Ovary (tissue), 9 donors: ENCODE measurements around the gene TRIM63. TPM values are rescaled to one million over a fixed set of nuclear protein-coding genes. Genes with fewer than 3 reads are reported as not detected.
"Not testable (repeated sequence)": the region's sequence is repeated elsewhere in the genome, so short reads cannot be mapped to it uniquely, and the experiment has no call there.

ENCODE experiments used
- DNase-seq, 5 donors: peaks; one replicate each; pipeline ENCODE4 v3.0.0-alpha.2; 2019 to 2020
- H3K27ac ChIP-seq, 2 donors: fragments of 200-600 bp; one replicate each; pipeline versions ENCODE4 v1.5.1 to v1.8.0; 2019 to 2022
- H3K27me3 ChIP-seq: fragments of 200-600 bp; one replicate; pipeline ENCODE4 v1.8.0; 2022
- H3K36me3 ChIP-seq: fragments of 200-600 bp; sonication (generic); one replicate; pipeline ENCODE4 v1.5.1; 2019
- H3K4me1 ChIP-seq: one replicate; pipeline ENCODE4 v1.8.1; 2013; ENCODE audit warnings: mild to moderate bottlenecking, moderate library complexity; ENCODE audit not compliant: insufficient read depth
- H3K4me3 ChIP-seq: fragments of 200-600 bp; sonication (generic); one replicate; pipeline ENCODE4 v1.5.1; 2017
- H3K9me3 ChIP-seq, 2 donors: fragments of 200-600 bp in 1 of 2; sonication (generic) in 1 of 2; one replicate each; pipeline versions ENCODE4 v1.5.1 to v1.8.1; 2013 to 2019; ENCODE audit warnings: mild to moderate bottlenecking in 1 of 2, moderate library complexity in 1 of 2
- CTCF ChIP-seq, 3 donors: fragments of 450-650 bp in 2 of 3; fragments of 200-600 bp in 1 of 3; IDR thresholded peaks; one replicate each; pipeline versions ENCODE4 v1.5.1 to v1.8.0; 2016 to 2022; ENCODE audit warnings: antibody characterized with exemption in 3 of 3, mild to moderate bottlenecking in 1 of 3
- EP300 ChIP-seq: sonication (generic); formaldehyde crosslinking; IDR thresholded peaks from one replicate; pipeline ENCODE4 v1.6.1; 2017; ENCODE audit warnings: antibody characterized with exemption
- POLR2A ChIP-seq: fragments of 450-650 bp; IDR thresholded peaks from one replicate; pipeline ENCODE4 v1.6.1; 2017; ENCODE audit warnings: antibody characterized with exemption, mild to moderate bottlenecking, moderate library complexity
- WGBS, 3 donors: extraction: QIAGEN DNeasy Blood & Tissue Kit in 1 of 3; methylation state at CpG; one replicate each; pipeline versions ENCODE4 v1.1.5 to v1.1.7; 2013 to 2017; 5-methylcytosine and 5-hydroxymethylcytosine counted together
- intact Hi-C, 4 donors: fragments of 100-400 bp; cut with DNase I; formaldehyde crosslinking; loops; one replicate each; pipeline versions ENCODE4 v1.11.0 to v1.15.1; 2022 to 2023
- polyA plus RNA-seq, 2 donors: library from polyadenylated mRNA; stranded (reverse); fragments of 200-250 nt in 1 of 2; fragments of 350-450 nt in 1 of 2; fragmentation: Illumina TruSeq in 1 of 2; extraction: RNeasy Lipid Tissue Mini Kit (QIAGEN cat#74804) in 1 of 2; gene quantifications; one replicate each; pipeline ENCODE4 v1.2.3, GENCODE V29; 2013 to 2014
- total RNA-seq, 7 donors: library from RNA; depleted of rRNA in 2 of 7; stranded (reverse); fragments of >200 nt in 2 of 7; fragmentation: NEBNext Ultra II Directional in 3 of 7; extraction: Animal tissue kit (Norgen Biotek cat#: 25700) in 3 of 7; gene quantifications; one replicate each; pipeline versions ENCODE4 v1.1.0 to v1.2.4, GENCODE V29; 2016 to 2023
- donor health status: DM: no; HTN: no; CAD: no; lungs with moderate emphysema.
- donor health status: DM: no; HTN: no; CAD: no.
- donor health status: Bipolar disorder and iron deficiency.
- donor health status: DM: yes; HTN: yes; CAD: no.
- donor health status: DM: no; HTN: no; CAD: no.
- donor health status: DM: yes; HTN: yes; CAD: no.

Gene TRIM63
- total and polyA plus RNA-seq, 9 donors: 0.06 to 1.6 (median 0.20) TPM; not detected in 5

- no peaks in the 10 kb centered on the region for H3K27me3 ChIP-seq
- intact Hi-C loops: loop anchor here (5.0 to 10.0 kb wide), 4 partner anchors 45 to 223 kb away; partner anchors contain the start of gene FAM110D (in 1 of the 4)
- 60 to 68% (median 61%) methylated on average over 3 of the region's 3 CpGs for WGBS, 3 donors
- TF ChIP-seq CTCF (IDR thresholded peaks at IDR 0.05) (no peak), EP300 (no peak), POLR2A (no peak)
- no peak overlapping the region for H3K4me3 ChIP-seq
- no peak overlapping the region for H3K27ac ChIP-seq
- H3K4me1 ChIP-seq: no peaks in the 10 kb centered on the region
- no peak for DNase-seq
- no peaks in the 10 kb centered on the region for H3K36me3 ChIP-seq
- H3K9me3 ChIP-seq: no peaks in the 10 kb centered on the region
Measured at GRCh38 chr1:26102119-26102518, 34.7 kb upstream of the TRIM63 start.

GRCh38 chr1:26100204-26100603 is 32.8 kb upstream of the TRIM63 start:
- H3K4me3 ChIP-seq, H3K9me3 ChIP-seq, DNase-seq, H3K27ac ChIP-seq, H3K27me3 ChIP-seq, H3K4me1 ChIP-seq, H3K36me3 ChIP-seq: not testable (repeated sequence)
- WGBS, 3 donors: 68 to 76% (median 70%) methylated on average over 10 of the region's 10 CpGs
- intact Hi-C loops: loop anchor here (5.0 to 10.0 kb wide), 4 partner anchors 47 to 225 kb away; partner anchors contain the start of gene FAM110D (in 1 of the 4)

GRCh38 chr1:26099780-26100179 is 32.4 kb upstream of the TRIM63 start:
- Histone ChIP-seq H3K27ac (no peak overlapping the region), H3K4me1 (no peaks in the 10 kb centered on the region), H3K4me3 (no peak overlapping the region), H3K27me3 (no peaks in the 10 kb centered on the region), H3K36me3 (no peaks in the 10 kb centered on the region), H3K9me3 (no peaks in the 10 kb centered on the region)
- whole genome bisulfite sequencing, 3 donors: 82 to 91% (median 87%) methylated on average over 3 of the region's 3 CpGs
- no peak for DNase-seq
- intact Hi-C loops: loop anchor here (5.0 to 10.0 kb wide), 4 partner anchors 48 to 225 kb away; partner anchors contain the start of gene FAM110D (in 1 of the 4)
- no peak for TF ChIP-seq POLR2A
- TF ChIP-seq CTCF (IDR thresholded peaks at IDR 0.05): no peak
- no peak for TF ChIP-seq EP300

GRCh38 chr1:26098602-26099001 is 31.2 kb upstream of the TRIM63 start:
- Histone ChIP-seq H3K27ac (no peak overlapping the region), H3K9me3 (no peaks in the 10 kb centered on the region), H3K36me3 (no peaks in the 10 kb centered on the region), H3K27me3 (no peaks in the 10 kb centered on the region), H3K4me1 (no peaks in the 10 kb centered on the region), H3K4me3 (no peak overlapping the region)
- intact Hi-C loops: no loop called here
- WGBS, 3 donors: 91 to 94% (median 93%) methylated on average over 4 of the region's 4 CpGs
- no peak for DNase-seq
- TF ChIP-seq CTCF (IDR thresholded peaks at IDR 0.05): no peak
- TF ChIP-seq POLR2A: no peak
- no peak for TF ChIP-seq EP300

- H3K36me3 ChIP-seq: no peaks in the 10 kb centered on the region
- no peak overlapping the region for H3K4me3 ChIP-seq
- intact Hi-C loops: no loop called here
- DNase-seq: no peak
- no peaks in the 10 kb centered on the region for H3K27me3 ChIP-seq
- no peaks in the 10 kb centered on the region for H3K4me1 ChIP-seq
- TF ChIP-seq CTCF (IDR thresholded peaks at IDR 0.05) (no peak), EP300 (no peak), POLR2A (no peak)
- no peaks in the 10 kb centered on the region for H3K9me3 ChIP-seq
- H3K27ac ChIP-seq: no peak overlapping the region
Measured at GRCh38 chr1:26097696-26098095, 30.3 kb upstream of the TRIM63 start.
